Fibroblast of skin of left quadriceps (primary cell): ENCODE measurements around the gene RECQL5.
A peak's percentile ranks its signal among the peaks of the same experiment; 100 is the strongest.

Source experiments
- DNase-seq, 2 experiments: peaks; one replicate each; pipeline ENCODE4 v3.0.0-alpha.2; 2013; ENCODE audit warnings: low read depth in 2 of 2

The RECQL5 gene

GRCh38 chr17:75666959-75667790 lies at the start of gene RECQL5, which contains the start of gene SAP30BP:
TSS of gene RECQL5 (minus strand) at chr17:75667154. CDS start at chr17:75666557, 597 bp downstream.
TSS of gene SAP30BP (plus strand) at chr17:75667338. CDS start at chr17:75667373, 35 bp downstream.
- DNase-seq: peak; percentile 96 to 97

- no peak for DNase-seq
Observed at GRCh38 chr17:75712446-75712845, 45.5 kb upstream of the RECQL5 start.

GRCh38 chr17:75707079-75707571 lies 40.2 kb upstream of the RECQL5 start:
- no peak for DNase-seq

DNA sequence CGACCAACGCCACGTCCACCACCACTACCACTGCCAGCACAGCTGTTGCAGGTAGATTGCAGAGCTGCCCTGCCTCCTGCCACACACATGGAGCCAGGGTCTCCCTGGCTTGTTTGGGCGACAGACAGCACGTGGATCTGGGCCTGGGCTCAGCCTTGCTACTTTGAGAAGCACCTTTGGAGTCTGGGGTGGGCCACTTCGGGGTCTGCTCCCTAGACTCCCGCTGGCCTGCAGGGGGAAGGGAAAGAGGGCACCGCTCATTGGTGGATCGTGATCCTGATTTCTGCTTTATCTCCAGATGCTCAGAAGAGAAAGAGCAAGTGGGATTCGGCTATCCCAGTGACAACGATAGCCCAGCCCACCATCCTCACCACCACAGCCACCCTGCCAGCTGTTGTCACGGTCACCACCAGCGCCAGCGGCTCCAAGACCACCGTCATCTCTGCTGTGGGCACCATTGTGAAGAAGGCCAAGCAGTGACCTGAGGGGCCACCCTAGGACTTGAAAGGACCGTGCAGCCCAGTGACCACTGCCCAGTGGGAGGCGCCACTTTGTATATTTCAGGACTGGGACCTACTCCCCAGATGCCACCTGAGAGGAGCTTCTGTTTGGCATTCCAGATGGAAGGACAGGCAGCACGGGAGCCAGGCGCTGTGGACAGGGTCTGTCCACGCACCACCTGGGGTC lies 39.2 kb upstream of the RECQL5 start:
- DNase-seq: no peak

- DNase-seq: no peak
Observed at GRCh38 chr17:75704963-75705875, 38.3 kb upstream of the RECQL5 start.

GRCh38 chr17:75703591-75703990 lies 36.6 kb upstream of the RECQL5 start:
- DNase-seq: no peak

- no peak for DNase-seq
Observed at GRCh38 chr17:75703191-75703590, 36.2 kb upstream of the RECQL5 start.

GRCh38 chr17:75701288-75701687 lies 34.3 kb upstream of the RECQL5 start:
- no peak for DNase-seq

DNA sequence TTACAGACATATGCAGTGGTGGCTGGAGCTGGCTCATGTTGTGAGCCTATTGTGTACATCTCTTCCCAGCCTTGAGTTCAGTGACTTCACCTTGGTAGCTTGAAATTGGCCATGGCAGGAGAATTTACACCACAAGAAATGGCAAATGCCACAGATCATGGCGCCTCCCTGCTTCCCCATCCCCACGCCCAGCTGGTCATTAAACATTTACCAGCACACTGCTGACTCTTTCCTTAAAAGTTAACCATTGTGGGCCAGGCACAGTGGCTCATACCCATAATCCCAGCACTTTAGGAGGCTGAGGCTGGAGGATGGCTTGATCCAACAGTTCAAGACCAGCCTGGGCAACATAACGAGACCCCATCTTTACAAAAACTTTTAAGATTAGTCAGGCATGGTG lies 31.7 kb upstream of the RECQL5 start:
- DNase-seq: no peak

- no peak for DNase-seq
Observed at GRCh38 chr17:75697651-75698291, 30.8 kb upstream of the RECQL5 start.

GRCh38 chr17:75695830-75696271 lies 28.9 kb upstream of the RECQL5 start:
- no peak for DNase-seq

DNA sequence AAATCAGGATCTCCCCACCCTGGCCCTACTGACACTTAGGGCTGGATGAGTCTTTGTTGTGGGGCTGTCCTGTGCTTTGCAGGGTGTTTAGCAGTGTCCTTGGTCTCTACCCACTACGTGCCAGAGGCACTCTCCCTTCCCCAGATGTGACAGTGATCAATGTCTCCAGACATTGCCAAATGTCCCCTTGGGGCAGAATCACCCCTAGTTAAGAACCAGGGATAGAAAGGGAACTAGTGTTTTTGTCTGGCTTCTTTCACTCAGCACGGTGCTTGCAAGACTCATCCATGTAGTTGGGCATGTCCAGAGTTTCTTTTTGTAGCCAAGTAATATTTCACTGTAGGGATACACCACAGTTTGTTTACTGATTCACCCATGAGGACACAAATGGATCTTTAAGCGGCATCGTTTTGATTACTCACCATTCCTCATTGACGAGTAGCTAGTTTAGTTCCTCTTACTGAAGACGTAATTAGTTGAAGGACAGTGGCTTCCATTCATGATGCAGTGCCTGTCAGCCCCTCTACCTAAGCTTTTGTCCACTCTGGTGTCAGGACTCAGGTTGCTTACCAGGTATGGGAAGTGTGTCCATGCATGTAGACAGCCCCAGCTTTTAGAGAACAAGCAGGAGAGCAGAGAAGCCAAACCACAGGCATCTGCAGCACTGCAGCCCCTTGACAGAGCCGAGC lies 28.3 kb upstream of the RECQL5 start:
- DNase-seq: no peak

- no peak for DNase-seq
Observed at GRCh38 chr17:75694536-75694935, 27.6 kb upstream of the RECQL5 start.

DNA sequence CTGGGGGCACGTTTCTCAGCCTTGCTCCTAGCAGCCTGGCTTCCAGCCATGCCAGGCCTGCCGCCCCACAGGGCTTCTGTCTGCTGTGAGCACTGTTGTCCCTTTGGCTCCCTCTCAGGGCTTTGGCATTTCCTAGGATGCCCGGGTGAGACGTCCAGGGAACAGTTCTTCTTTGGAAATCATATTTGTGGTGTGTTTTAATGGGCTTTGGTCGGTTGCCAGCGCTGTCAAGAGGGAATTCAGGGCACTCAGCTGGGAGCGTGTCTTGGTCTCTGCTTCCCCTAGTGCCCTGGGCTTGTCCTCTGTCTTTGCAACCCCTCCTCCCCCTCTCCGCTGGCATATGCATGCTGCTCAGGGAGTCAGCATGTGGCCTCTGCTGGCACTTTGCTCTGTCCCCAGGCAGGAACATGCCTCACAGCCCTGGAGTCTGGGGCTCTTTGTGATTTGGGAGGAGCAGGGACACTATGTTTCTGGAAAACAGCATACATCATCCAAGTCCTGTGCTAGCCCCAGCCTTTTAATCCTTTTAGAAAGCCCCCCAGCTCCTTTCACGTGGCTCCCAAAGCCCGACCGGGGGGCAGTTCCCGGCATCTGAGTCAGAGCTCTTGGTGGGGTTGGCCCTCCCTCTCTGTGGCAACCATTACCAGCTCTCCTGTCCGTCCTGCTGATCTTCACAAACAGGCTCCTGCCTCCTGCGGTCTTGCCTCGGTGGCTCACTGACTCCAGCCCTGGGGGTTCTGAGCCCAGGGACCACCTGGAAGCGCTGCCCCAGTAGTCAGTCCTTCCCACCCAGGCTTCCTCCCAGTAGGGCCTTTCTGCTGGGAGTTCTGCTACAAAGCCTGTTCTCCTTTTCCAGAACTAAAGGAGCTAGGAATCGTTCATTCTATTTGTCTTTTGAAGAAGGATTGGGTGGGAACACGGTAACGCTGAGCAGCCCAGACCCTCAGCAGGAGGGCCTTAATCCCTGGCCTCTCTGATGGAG lies 26.8 kb upstream of the RECQL5 start:
- peak; percentile 61 for DNase-seq

DNA sequence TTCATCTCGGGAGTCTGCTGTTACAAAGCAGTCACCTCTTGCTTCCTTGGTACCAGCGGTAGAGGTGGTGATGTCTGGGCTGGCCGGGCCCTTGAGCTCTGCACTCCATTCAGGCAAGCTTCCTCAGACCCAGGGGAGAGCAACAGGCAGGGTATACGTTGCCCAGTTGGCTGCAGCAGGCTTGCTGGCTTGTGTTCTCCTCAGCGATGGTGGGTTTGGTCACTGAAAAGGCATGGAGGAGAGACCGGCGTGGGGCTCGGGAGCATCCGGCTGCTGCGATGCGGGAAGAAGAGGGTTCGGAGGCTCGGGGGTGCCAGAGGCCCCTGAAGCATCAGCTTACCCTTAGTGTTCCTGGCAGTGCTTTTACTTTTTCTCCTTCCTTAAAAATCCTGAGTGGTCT lies 26.0 kb upstream of the RECQL5 start:
- DNase-seq: no peak

- no peak for DNase-seq
Observed at GRCh38 chr17:75691801-75692626, 25.1 kb upstream of the RECQL5 start.

DNA sequence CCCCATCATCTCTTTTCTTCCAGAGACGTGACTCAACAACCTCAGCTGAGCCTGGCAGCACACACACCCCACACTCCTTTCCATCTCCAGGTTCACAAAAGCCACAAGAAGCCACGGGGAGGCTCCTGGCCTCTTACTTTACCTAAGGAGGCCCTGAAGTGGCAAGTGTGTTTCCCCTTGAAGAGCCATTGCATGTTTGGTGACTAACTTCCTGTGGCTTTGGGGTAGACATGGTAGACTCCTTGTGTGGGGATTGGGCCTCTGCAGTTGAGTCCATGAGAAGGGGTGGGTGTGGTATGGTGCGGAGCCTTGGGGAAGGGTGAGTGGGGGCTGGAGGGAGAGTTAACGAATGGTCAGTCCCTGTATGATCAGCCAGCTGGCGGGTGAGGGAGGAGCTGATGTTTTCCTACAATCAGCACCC lies 24.4 kb upstream of the RECQL5 start:
- DNase-seq: no peak

- DNase-seq: no peak
Observed at GRCh38 chr17:75689441-75689873, 22.5 kb upstream of the RECQL5 start.
